C4-2B (cell line): ENCODE measurements around the gene PRR5L.

ENCODE experiments used
- ZFX ChIP-seq: fragments of 450-650 bp; IDR thresholded peaks from 2 replicates; pipeline ENCODE4 v1.6.1; 2017
- TF ChIP-seq, protein P1 (sequence below): fragments of 450-650 bp; conservative IDR thresholded peaks from 2 replicates; pipeline ENCODE4 v1.5.1; 2017; ENCODE audit warnings: mild to moderate bottlenecking

DNA sequence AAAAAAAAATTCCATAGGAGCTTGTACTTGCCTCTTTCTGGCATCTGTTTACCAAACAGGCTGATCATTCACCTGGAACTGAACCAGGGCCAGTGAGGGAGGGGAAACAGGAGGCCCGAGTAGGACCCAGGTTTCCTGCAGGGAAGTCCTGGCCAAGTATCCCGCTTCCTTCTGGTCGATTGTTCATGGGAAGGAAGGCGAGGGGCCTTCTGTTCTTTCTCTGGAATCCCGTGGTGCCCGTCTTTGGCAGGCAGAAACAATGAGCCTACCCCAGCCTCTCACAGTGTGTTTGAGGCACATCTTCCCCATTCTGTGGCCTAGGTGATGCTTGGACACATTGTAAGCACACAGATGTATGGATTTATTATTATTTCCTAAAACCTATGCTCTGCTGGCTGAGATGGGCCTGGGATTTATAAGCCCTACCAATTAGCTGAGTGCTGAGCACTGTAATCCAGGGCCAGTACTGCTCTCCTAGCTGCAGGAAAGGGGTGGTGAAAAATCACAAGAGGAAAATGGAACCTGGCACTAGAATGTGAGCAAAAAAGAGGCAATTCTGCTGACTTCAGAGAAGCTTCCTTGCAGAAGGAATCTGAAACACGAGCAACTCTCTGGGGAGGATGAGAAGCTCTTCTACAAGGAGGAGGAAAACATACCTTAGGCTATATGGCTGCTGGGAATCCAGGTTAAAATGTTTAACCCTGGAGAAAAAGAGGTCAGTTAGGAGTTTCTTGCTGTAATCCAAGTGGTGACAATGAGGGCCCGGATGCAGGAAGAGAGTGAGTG is 53.5 kb downstream of the PRR5L start:
- TF ChIP-seq, protein P1, sequence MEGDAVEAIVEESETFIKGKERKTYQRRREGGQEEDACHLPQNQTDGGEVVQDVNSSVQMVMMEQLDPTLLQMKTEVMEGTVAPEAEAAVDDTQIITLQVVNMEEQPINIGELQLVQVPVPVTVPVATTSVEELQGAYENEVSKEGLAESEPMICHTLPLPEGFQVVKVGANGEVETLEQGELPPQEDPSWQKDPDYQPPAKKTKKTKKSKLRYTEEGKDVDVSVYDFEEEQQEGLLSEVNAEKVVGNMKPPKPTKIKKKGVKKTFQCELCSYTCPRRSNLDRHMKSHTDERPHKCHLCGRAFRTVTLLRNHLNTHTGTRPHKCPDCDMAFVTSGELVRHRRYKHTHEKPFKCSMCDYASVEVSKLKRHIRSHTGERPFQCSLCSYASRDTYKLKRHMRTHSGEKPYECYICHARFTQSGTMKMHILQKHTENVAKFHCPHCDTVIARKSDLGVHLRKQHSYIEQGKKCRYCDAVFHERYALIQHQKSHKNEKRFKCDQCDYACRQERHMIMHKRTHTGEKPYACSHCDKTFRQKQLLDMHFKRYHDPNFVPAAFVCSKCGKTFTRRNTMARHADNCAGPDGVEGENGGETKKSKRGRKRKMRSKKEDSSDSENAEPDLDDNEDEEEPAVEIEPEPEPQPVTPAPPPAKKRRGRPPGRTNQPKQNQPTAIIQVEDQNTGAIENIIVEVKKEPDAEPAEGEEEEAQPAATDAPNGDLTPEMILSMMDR = no peak
- TF ChIP-seq ZFX = no peak
